ENCODE measurements around the gene TMEM45A. TPM values are rescaled to one million over a fixed set of nuclear protein-coding genes. Genes with fewer than 3 reads are reported as not detected.

TMEM45A gene
- total RNA-seq, 1 experiment from 2014 or later, result 10.1 TPM

- Histone ChIP-seq H3K9ac (ENCODE audit: extremely low read depth, insufficient read length, low read length) (no peak overlapping the region), H4K91ac (ENCODE audit: insufficient read length, low read depth, low read length) (no peak overlapping the region), H3K4me1 (ENCODE audit: insufficient read depth, low read length) (no peaks in the 10 kb centered on the region), H4K20me1 (ENCODE audit: control insufficient read depth, insufficient read depth, insufficient read length) (no peaks in the 10 kb centered on the region), H2BK5ac (ENCODE audit: insufficient read length, low read length) (no peak overlapping the region), H3K79me2 (ENCODE audit: insufficient read depth, low read length) (no peaks in the 10 kb centered on the region), H3K9me3 (ENCODE audit: control insufficient read depth, low read depth, low read length) (no peaks in the 10 kb centered on the region), H2BK120ac (ENCODE audit: low read depth, low read length, poor library complexity, severe bottlenecking) (no peak overlapping the region), H2AFZ (ENCODE audit: low read length) (no peak overlapping the region), H2AK5ac (ENCODE audit: insufficient read length, low read length) (no peak overlapping the region), H3K14ac (ENCODE audit: insufficient read depth, low read length) (no peak overlapping the region), H3K79me1 (ENCODE audit: insufficient read depth, low read depth, low read length, poor library complexity, severe bottlenecking) (no peaks in the 10 kb centered on the region), H3T11ph (ENCODE audit: low read length) (no peak overlapping the region), H2BK20ac (ENCODE audit: low read depth, low read length, poor library complexity, severe bottlenecking) (no peak overlapping the region), H2BK15ac (ENCODE audit: low read depth, low read length) (no peak overlapping the region), H3K27ac (ENCODE audit: insufficient read length, low read depth, low read length) (no peak overlapping the region), H3K18ac (ENCODE audit: insufficient read length, low read depth, low read length) (no peak overlapping the region), H3K4ac (ENCODE audit: low read depth, low read length) (no peak overlapping the region), H4K8ac (replicated peaks; ENCODE audit: insufficient read length, low read depth, low read length) (no peak overlapping the region), H4K5ac (ENCODE audit: insufficient read length, low read depth, low read length) (no peak overlapping the region), H3K56ac (ENCODE audit: insufficient read length, low read depth, low read length) (no peak overlapping the region), H2BK12ac (ENCODE audit: insufficient read length, low read depth, low read length) (no peak overlapping the region), H3K4me2 (ENCODE audit: insufficient read depth, insufficient read length, low read length) (no peak overlapping the region), H3K23ac (ENCODE audit: insufficient read length, low read depth, low read length) (no peak overlapping the region), H3K23me2 (ENCODE audit: insufficient read length, low read depth, low read length, poor library complexity, severe bottlenecking) (no peaks in the 10 kb centered on the region), H3K27me3 (ENCODE audit: insufficient read depth, low read length) (no peaks in the 10 kb centered on the region)
- Mint-ChIP-seq H3K4me3 (no peak overlapping the region), H3K9me3 (no peaks in the 10 kb centered on the region; a peak in 1 of 5 replicates), H3K4me1 (no peaks in the 10 kb centered on the region), H3K36me3 (ENCODE audit: insufficient read depth in 1 of 3, low read depth in 3 of 3) (peaks cover 0 to 4% (median 4%) of the 10 kb centered on the region in 3 experiments; a peak in 3 of 7 replicates), H3K27ac (no peak overlapping the region), H3K27me3 (ENCODE audit: low read depth) (no peaks in the 10 kb centered on the region)
- no CpG with 5 or more reads among the region's 4 CpGs for WGBS (ENCODE audit: extremely low coverage, insufficient read length, low lambda C conversion rate)
- TF ChIP-seq CTCF (conservative IDR thresholded peaks at IDR 0.05), result no peak
- no peak for DNase-seq
Measured at GRCh38 chr3:100516838-100517237, 24.4 kb downstream of the TMEM45A start.
